ENCODE results near the gene TTF1.

GRCh38 chr9:132439153-132439552 lies 32.5 kb upstream of the TTF1 start:
- TF ChIP-seq POLR2AphosphoS5 (IDR thresholded peaks at IDR 0.05) (no peak), CTCF (IDR thresholded peaks at IDR 0.05) (no peak)
